HG03135 (cell line): ENCODE results near the gene ZNF506.
A peak's percentile ranks its signal among the peaks of the same experiment; 100 is the strongest.
"Not testable (repeated sequence)": the region's sequence is repeated elsewhere in the genome, so short reads cannot be mapped to it uniquely, and the experiment has no call there.

ENCODE experiments used
- ATAC-seq: cut with Tn5 transposase; IDR thresholded peaks from one replicate; pipeline ENCODE4 v1.9.1; 2021; ENCODE audit warnings: mild to moderate bottlenecking, moderate library complexity; ENCODE audit not compliant: unreplicated experiment

The ZNF506 gene

DNA sequence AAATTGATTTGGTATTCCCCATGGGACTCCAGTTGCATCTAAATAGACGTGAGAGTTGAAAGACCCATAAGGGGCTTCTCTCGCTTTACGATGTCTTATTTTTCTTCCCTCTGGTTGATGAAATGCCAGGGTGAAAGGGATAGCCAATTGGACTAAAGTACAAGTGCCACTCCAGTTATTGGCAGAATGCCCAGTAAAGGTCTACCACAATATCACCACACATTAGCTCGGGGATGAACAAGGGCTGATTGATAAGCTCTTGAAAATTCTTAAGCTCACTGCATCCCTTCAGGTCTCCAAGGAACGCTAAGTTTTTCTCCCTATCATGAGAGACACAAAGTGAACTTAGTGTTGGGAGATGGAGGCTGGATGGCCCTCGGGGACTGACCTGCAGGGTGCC, 39.8 kb downstream of the ZNF506 start:
- not testable (repeated sequence) for ATAC-seq

DNA sequence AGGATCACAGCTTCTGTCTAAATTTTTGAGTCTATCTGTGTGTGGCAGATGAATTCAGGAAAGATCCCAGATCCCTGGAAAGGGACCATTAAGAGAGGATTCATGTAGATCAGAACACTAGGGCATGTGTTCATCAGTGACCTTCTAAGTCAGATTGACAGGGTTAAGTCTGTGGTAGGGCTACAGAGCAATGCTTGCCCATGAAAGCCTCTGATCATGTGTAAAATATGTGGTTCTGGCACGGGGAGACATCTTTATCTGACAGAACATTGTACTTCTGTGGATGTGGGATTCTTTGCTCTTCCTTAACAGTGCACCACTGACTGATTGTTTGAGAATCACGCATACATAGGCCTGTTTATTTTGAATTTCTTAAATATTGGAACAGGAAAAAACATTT, 42.9 kb downstream of the ZNF506 start:
- ATAC-seq: no peak

DNA sequence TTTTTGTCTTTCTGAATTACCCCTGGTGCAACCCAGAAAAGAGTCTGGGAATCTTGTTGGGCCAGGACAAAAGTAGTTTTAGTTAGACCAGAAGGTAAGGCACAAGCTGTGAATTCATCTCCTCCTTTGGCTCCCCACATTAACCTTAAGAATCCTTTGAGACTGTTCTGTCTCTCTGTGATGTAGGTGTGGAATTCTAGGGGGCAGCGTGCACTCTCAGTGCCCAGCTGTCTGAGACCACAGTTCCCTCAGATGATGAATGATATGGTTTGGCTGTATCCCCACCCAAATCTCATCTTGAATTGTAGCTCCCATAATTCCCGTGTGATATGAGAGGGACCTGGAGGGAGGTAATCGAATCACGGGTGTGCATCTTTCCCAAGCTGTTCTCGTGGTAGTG, 43.9 kb downstream of the ZNF506 start:
- ATAC-seq: no peak

DNA sequence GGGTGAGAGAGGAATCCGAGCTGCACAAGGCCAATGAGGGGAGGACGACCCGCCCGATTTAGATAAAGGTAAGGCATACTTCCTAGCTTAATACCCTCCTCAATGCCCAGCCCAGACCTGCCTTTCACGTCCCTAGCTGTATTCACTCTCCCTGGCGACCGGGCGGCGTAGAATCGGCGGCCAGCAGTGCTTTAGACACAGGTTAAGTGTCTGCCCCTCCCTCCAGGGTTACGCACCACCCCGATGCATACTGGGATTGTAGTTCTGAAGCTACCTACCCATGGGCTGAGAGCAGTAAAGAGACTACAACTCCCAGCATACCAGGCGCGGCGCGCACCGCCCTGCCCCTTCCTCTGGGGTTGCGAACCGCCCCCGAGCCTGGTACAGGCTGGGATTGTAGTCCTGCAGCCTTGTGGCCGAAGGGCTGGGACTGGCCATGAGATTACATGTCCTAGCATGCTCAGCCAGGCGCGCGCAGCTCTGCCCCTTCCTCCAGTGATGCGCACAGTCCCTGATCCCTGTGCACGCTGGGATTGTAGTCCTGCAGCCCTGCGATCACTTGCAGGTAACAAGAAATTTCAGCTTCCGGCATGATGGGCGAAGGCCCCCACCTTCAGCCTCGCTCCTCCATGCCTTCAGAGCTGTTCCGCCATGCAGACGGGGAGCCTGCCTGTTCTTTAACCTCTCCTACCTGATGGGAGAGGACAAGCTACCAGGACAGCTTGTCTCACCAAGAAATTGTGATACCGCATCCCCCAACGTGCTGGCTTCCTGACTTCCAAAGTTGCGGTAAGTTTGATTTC, 45.1 kb downstream of the ZNF506 start:
- ATAC-seq: peak; percentile 94

DNA sequence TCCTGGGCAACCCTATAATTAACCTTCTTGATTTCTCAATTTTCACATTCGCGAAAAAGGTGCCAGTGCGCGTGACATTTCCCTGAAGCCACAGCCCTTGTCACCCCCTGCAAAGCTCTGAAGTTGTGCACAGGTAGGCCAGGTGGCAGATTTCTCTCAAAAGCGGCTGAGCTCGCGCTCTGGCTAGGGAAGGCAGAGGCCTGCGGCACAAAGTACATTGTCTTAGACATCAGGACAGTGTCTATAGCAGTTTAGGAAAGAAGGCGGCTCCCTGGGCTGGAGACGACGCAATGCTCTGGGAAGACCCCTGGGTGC, 45.7 kb downstream of the ZNF506 start:
- peak; percentile 2 for ATAC-seq

DNA sequence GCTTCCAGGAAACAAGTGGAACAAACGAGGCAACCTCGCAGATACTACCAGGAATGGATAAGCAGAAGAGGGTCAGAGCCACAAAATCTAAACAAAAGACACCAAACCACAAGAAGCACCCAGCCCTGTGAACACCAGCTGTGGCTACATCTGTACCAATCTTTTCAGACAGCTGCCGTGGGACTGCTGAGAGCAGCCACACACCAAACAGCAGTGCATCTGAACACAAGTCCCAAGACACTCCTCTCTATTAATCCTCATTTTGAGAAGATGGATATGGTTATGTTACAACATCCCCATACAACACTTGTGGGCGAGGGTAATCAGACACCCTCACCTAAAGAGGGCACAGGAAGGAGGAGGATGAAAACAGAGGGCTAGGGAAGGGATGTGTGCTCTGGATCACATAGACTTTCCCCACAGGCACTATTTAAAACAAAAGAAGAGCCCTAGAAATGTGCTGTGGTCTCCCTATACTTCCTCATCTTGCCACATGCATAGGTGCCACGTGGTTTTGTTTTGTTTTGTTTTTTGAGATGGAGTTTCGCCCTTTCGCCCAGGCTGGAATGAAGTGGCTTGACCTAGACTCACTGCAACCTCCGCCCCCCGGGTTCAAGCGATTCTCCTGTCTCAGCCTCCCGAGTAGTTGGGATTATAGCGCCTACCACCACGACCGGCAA, 47.1 kb downstream of the ZNF506 start:
- ATAC-seq: no peak

DNA sequence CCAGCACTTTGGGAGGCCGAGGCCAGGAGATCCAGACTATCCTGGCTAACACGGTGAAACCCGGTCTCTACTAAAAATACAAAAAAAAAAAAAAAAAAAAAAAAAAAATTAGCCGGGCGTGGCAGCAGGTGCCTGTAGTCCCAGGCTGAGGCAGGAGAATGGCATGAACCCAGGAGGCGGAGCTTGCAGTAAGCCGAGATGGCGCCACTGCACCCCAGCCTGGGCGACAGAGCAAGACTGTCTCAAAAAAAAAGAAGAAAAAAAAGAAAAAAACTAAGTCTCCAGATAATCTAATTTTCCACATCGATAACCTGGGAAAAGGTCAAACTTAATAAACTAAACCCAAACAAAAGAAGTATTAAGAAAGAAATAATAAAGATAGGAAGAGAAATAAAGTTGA, 49.6 kb downstream of the ZNF506 start:
- not testable (repeated sequence) for ATAC-seq

DNA sequence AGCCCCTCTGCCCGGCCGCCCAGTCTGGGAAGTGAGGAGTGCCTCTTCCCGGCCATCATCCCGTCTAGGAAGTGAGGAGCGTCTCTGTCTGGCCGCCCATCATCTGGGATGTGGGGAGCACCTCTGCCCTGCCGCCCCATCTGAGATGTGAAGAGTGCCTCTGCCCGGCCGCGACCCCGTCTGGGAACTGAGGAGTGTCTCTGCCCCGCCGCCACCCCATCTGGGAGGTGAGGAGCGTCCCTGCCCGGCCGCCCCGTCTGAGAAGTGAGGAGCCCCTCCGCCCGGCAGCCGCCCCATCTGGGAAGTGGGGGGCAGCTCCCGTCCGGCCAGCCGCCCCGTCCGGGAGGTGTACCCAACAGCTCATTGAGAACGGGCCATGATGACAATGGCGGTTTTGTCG, 51.6 kb downstream of the ZNF506 start:
- ATAC-seq: not testable (repeated sequence)

DNA sequence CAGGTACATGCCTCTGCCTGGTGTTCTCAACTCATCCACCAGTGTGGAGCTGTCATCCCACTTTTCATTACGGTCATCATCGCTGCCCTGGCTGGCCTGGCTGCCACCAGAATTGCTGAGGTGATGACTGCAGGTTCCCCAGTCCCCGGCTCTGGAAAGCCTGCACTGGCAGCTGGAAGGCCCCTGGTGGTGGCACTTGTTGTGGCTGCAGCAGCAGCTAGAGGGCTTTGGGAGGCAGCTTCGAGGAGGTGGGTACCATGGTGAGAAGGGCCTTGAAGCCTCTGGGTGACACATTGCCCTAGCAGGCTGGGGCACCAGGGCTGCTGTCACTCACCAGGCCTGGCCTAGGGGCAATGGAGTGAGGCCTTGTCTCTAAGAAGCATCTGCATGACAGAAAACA, 63.4 kb downstream of the ZNF506 start:
- ATAC-seq: no peak

DNA sequence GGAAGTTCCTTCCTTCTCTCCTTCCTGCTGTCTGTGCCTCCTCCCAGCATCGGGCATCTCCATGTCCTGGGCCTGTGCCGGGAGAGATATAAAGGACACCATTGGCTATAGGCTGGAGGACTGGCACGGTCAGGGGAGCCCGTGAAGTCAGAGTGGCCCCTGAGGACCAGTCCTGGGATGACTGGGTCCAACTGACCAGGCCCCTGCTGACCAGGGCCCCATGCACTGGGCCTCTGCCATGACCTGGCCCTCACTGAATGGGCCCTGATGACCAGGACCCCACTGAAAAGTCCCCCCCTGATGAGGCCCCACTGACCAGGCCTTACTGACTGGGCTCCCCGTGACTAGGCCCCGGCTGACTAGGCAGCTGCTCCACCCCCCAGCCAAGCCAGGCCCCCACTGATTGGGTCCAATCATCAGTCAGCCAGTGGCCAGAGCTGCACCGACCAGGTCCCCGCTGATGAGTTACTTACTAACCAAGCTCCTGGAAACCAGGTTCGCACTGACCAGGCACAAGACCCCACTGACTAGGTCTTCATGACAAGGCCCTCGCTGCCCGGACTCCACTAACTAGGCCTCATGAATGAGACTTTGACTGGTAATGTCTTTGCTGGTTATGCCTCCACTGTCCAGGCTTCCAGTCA, 68.7 kb downstream of the ZNF506 start:
- ATAC-seq: no peak

DNA sequence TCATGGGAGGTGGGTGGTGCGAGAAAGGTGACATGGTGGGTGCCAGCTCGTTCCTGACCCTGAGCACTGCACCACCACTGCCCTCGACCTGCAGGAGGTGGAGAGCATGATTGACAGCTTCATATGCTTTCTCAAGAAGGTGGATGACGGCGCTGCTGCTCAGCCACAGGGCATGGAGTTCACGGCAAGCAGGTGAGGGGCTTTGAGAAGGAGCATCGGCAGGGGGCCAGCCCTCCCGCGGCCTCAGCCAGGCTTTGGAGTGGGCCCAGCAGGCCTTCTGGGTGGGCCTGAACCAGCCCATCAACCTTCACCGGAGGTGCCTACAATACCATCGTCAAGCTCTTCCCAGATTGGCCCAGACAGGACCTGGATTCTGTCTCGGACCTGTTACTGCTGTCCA, 69.7 kb downstream of the ZNF506 start:
- no peak for ATAC-seq

DNA sequence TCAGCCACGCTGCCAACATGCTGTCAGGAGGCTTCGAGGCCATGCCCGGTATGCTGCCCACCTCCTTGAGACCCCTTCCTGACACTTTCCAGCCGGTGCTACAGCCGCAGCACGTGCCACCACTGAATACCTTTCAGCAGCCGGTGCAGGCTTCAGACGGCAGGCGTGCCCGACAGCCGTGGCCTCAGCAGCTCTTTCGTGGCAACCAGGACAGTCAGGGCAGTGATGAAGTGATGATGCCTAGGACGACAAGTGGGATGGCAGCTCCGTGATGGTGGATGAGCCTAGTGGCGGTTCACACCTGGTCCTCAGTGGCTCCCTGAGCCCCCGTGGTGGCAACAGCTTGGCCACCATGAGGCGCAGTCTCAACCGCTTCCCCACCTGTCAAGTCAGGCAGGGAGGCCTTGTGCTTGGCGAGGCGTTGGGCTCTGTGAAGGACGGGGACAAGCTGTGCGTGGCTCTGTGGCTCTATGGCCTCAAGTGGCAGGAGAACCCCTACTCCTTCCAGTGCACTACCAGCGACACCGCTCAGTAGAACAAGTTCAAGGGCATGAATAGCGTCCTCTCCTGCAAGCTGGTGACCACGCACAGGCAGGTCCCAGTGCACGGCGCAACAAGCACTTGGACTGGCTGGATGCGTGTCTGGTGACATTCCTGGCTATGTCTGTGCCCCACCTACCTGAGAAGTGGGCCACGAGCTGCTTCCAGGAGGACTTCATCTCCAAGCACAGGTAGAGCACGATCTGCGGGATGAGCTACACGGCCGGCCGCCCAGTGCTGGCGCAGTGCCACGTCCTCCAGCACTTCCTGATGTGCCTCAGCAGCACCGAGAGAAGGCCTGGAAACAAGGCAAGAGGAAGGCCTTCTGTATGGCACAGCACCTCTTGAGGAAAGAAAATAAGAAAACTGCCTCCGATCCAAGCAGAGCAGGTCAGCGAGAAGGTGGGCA, 70.4 kb downstream of the ZNF506 start:
- no peak for ATAC-seq

DNA sequence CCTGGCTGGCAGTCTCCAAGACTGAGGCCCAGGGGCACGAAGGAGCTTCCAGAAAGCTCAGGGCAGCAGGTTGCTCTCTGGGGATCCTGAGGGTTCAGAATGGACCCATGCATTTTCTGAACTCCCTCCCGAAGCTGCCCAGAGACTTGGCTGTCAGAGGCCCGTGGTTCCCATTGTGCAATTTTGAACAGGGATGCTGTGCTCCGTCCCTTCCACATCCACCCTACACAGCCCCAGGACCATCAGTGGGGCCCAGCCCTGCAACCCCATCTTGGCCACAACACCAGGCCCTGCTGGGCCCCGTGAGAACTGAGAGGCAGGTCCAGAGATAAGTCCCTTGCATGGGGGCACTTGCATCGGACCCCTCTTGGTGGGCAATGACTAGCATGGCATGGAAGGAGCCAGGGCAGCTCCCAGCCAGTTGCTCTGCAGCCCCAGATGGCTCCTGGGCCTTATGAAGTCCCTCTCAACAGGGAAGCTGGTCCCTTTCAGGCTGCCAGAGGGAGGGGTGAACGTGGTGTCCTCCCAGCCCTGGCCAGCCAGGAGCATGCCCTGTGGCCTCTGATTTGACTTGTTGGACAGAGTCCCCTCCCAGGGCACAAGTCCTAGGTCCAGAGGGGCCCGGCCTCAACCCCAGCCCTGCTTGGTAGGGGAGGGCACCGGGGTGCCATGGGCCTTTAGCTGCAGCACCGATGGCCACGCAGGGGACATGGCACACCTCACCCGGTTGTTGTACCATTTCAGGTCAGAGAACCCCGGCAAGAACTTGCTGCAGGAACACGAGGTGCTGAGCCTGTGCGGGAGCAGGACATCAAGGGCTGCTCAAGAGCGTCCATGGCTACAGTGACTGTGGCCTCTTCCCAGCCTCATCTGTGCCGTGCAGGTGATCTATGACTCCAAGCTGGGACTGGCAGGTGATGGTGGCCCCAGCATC, 71.4 kb downstream of the ZNF506 start:
- ATAC-seq: no peak

DNA sequence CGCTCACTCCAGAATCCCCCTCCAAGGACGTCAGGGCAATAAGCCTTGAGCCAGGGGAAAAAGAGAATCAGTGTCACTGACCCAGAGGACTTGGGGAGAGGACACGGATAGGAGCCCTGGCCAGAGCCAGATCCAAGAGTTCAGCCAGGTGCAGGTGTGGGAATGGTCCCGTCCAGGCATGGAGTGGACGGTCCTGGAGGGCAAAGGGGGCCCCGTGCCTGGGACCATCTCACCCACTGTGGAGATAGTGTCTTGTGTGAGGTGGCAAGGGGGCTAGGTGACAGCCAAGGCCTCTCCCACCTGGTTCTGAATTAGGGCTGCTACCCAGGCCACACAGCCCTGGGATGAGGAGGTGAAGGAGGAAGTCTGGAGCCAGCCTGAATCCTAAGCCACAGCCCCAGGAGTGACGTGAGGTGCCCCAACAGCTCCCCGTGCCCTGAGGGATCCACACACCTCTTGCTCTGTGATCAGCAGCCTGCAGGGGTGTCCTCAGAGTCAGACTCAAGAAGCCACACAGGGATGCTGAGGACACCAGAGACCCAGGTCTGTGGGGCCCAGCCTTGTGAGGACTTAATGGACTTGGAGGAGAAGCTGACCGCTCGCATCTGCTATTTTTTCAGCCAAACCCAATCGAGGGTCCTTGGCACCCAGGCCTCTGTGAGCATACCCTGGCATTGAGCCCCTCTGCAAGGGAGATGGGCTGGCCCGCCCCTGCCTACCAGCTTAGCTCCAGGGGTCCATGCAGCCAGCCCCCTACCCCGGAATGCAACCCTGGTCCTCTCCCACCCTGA, 72.2 kb downstream of the ZNF506 start:
- no peak for ATAC-seq

DNA sequence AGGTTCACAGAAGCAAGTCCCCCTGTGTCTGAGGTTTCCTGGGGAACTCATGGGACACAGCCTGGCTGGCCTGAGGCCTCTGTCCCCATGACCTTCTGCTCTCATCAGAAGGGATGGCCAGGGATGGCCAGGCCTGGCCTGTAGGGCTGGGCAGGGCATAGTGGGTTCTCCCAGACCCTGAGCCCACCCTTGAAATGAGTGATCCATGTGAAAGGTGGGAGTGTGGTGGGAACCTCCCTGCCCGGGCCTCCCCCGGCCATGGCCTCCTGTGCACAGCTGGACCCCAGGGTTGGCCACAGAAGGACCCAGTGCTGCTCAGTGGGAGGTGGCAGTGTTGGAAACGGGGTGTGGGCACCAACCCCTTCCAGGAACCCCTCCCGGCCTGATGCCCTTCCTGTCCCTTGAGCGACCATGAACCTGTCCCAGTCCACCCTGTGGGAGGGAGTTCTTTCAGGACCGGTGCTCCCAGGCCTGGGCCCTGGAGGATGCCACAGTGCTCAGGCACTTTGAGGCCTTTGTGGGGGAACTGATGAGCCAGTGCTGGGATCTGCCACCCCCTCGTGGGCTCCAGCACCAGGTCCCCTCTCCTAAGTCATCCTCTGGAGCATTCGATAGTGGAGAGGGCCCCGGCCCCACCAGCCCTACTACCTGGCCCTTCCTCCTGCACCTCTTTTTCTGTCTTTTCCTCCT, 73.2 kb downstream of the ZNF506 start:
- ATAC-seq: no peak

DNA sequence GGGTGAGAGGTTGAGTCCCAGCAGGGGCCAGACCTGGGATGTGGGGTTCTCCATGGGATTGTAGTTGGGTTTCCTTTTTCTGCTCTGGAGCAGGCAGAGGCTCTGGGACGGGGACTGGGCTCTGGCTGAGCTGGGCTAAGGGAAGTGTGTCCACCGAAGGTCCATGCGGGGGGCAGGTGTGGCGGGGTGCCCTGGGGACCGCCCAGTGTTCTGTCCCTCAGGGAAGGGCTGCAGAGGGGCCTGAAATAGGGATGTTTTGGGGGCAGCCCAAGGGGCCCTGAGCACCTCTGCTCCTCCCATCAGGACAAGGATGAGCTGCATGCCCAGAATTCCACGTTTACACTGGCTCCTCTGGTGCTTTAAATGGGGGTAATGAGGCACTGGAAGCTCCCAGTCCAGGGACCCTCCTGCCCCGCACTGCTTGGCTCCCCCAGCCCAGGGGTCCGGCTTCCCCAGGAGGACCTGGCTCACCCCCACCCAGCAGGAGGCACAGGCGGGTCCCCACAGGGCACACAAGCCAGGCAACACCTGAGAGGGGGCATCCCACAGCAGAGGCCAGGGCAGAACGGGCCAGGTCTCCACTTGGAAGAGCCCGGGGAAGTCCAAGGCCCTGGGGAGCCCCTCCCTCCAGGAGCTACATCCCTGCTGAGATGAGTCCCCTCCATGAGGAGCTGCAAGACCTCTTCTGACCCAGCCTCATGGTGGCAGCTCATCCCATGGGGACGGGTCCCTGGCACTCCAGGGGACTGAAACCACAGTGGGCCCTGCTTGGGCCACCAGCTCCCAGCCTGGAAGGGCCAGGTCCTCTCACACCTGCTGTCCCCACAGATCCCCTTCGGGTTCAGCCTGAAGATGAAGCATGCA, 74.0 kb downstream of the ZNF506 start:
- ATAC-seq: no peak

DNA sequence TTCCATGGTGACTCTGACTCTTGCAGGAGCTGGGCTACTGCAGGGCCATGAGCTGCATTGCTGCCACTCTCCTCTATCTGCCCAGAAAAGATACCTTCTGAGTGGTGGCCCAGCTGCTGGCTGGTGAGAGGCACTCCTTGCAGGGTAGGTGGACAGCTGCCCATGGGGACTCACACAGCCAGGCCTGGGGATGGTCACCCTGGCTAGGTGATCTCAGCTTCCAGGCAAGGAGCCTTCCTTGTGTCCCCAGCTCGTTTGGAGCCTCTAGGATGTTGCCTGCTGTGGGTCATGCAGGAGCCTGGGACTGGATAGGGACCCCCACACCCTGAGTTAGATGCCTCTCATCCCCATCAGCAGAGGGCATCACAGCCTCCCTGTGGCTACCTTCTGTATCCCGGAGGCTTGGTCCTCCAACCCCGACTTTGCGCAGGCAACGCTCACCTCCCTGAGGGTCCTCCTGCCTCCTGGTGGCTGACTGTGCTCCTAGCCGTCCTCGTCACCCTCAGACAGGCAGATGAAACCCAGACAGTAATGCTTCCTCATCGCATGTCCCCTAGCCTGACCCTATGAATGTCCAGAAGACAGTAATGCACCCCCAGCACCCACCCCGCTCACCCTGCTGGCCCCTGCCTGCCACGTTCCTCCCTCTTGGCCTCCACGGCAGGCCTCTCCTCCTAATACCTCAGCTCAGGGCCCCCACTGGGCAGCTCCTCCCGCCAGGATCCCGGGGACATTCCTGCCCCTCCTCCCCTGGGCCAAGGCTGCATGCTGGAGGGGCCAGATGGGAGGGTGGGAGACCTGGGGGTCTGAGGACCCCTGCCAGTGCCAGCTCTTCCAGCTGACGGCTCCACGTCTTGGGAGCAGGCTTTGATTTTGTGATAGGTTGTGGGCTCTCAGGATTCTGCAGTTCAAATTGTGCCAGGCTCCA, 75.0 kb downstream of the ZNF506 start:
- ATAC-seq: no peak
